B cell (primary cell): ENCODE results near the gene CLDN24.

Experiments used
- CTCF ChIP-seq: fragments of 200-600 bp; IDR thresholded peaks from one replicate; pipeline ENCODE4 v1.8.0; 2022; ENCODE audit warnings: antibody characterized with exemption, mild to moderate bottlenecking
- EZH2 ChIP-seq: IDR thresholded peaks from 2 replicates; pipeline ENCODE4 v1.6.1; 2012; ENCODE audit warnings: borderline replicate concordance, low read depth, mild to moderate bottlenecking, moderate library complexity, low read length; ENCODE audit not compliant: insufficient read depth, poor library complexity, severe bottlenecking

GRCh38 chr4:183356173-183356830 is 34.1 kb upstream of the CLDN24 start:
- no peak for TF ChIP-seq CTCF
- no peak for TF ChIP-seq EZH2
